ACC112 (cell line): ENCODE measurements around the gene TMPRSS11A.

ENCODE experiments used
- H2AFZ ChIP-seq: fragments of 200-600 bp; sonication (generic); one replicate; pipeline ENCODE4 v1.6.0; 2017; ENCODE audit warnings: antibody characterized with exemption, low read length; ENCODE audit not compliant: unreplicated experiment
- H3K27ac ChIP-seq: fragments of 200-600 bp; sonication (generic); 2 replicates; pipeline ENCODE4 v1.5.1; 2014; ENCODE audit warnings: low read depth, mild to moderate bottlenecking, antibody characterized with exemption, low read length, moderate library complexity
- H3K27me3 ChIP-seq: fragments of 200-600 bp; sonication (generic); 2 replicates; pipeline ENCODE4 v1.6.1; 2014; ENCODE audit warnings: mild to moderate bottlenecking, antibody characterized with exemption, low read length, moderate library complexity, mixed read lengths; ENCODE audit not compliant: insufficient read depth
- H3K36me3 ChIP-seq: fragments of 200-600 bp; sonication (generic); 2 replicates; pipeline ENCODE4 v1.6.1; 2016; ENCODE audit warnings: mild to moderate bottlenecking, antibody characterized with exemption, low read length, moderate library complexity, mixed read lengths; ENCODE audit not compliant: insufficient read depth
- H3K4me1 ChIP-seq: fragments of 200-600 bp; sonication (generic); one replicate; pipeline ENCODE4 v1.6.1; 2016; ENCODE audit warnings: low read length, mixed read lengths; ENCODE audit not compliant: insufficient read depth, unreplicated experiment, control insufficient read depth
- H3K4me3 ChIP-seq: fragments of 200-600 bp; sonication (generic); 2 replicates; pipeline ENCODE4 v1.5.1; 2014; ENCODE audit warnings: mild to moderate bottlenecking, low read depth, low read length
- H3K79me2 ChIP-seq: fragments of 200-600 bp; sonication (generic); one replicate; pipeline ENCODE4 v1.6.0; 2016; ENCODE audit warnings: low read length; ENCODE audit not compliant: control insufficient read depth, unreplicated experiment, insufficient read depth

The TMPRSS11A gene

GRCh38 chr4:67939195-67939594 lies 24.1 kb downstream of the TMPRSS11A start:
- Histone ChIP-seq H3K36me3 (no peaks in the 10 kb centered on the region), H3K27me3 (peaks cover 34% of the 10 kb centered on the region), H3K4me1 (no peaks in the 10 kb centered on the region), H3K27ac (no peak overlapping the region), H3K4me3 (no peak overlapping the region), H2AFZ (no peak overlapping the region), H3K79me2 (no peaks in the 10 kb centered on the region)

- no peaks in the 10 kb centered on the region for H3K79me2 ChIP-seq
- H3K36me3 ChIP-seq: no peaks in the 10 kb centered on the region
- no peaks in the 10 kb centered on the region for H3K4me1 ChIP-seq
- H3K4me3 ChIP-seq: no peak overlapping the region
- H3K27ac ChIP-seq: no peak overlapping the region
- no peak overlapping the region for H2AFZ ChIP-seq
- H3K27me3 ChIP-seq: peaks cover 47% of the 10 kb centered on the region
Observed at GRCh38 chr4:67935888-67936287, 27.4 kb downstream of the TMPRSS11A start.

- Histone ChIP-seq H3K79me2 (no peaks in the 10 kb centered on the region), H3K27me3 (peaks cover 49% of the 10 kb centered on the region), H3K4me1 (peaks cover 1% of the 10 kb centered on the region), H2AFZ (no peak overlapping the region), H3K27ac (no peak overlapping the region), H3K36me3 (no peaks in the 10 kb centered on the region), H3K4me3 (no peak overlapping the region)
Observed at GRCh38 chr4:67934628-67935027, 28.7 kb downstream of the TMPRSS11A start.

GRCh38 chr4:67933755-67934154 lies 29.5 kb downstream of the TMPRSS11A start:
- peaks cover 45% of the 10 kb centered on the region for H3K27me3 ChIP-seq
- no peak overlapping the region for H3K27ac ChIP-seq
- H3K4me1 ChIP-seq: peaks cover 8% of the 10 kb centered on the region
- H2AFZ ChIP-seq: no peak overlapping the region
- H3K36me3 ChIP-seq: no peaks in the 10 kb centered on the region
- H3K4me3 ChIP-seq: no peak overlapping the region
- no peaks in the 10 kb centered on the region for H3K79me2 ChIP-seq

- H3K4me1 ChIP-seq: peaks cover 8% of the 10 kb centered on the region
Observed at GRCh38 chr4:67933038-67933437, 30.3 kb downstream of the TMPRSS11A start.

GRCh38 chr4:67931256-67931655 lies 32.0 kb downstream of the TMPRSS11A start:
- peaks cover 46% of the 10 kb centered on the region for H3K27me3 ChIP-seq
- peaks cover 8% of the 10 kb centered on the region for H3K4me1 ChIP-seq
- H3K79me2 ChIP-seq: no peaks in the 10 kb centered on the region
- H2AFZ ChIP-seq: no peak overlapping the region
- no peak overlapping the region for H3K27ac ChIP-seq
- no peaks in the 10 kb centered on the region for H3K36me3 ChIP-seq
- no peak overlapping the region for H3K4me3 ChIP-seq

More at GRCh38 chr4:67933038-67933437, 30.3 kb downstream of the TMPRSS11A start:
- Histone ChIP-seq H3K79me2 (no peaks in the 10 kb centered on the region), H2AFZ (no peak overlapping the region), H3K27me3 (peaks cover 45% of the 10 kb centered on the region), H3K27ac (no peak overlapping the region), H3K36me3 (no peaks in the 10 kb centered on the region), H3K4me3 (no peak overlapping the region)

GRCh38 chr4:67929426-67929825 lies 33.9 kb downstream of the TMPRSS11A start:
- Histone ChIP-seq H3K4me1 (peaks cover 8% of the 10 kb centered on the region), H3K4me3 (no peak overlapping the region), H3K36me3 (no peaks in the 10 kb centered on the region), H2AFZ (no peak overlapping the region), H3K27me3 (peaks cover 43% of the 10 kb centered on the region), H3K79me2 (no peaks in the 10 kb centered on the region), H3K27ac (no peak overlapping the region)

- Histone ChIP-seq H3K4me1 (peaks cover 8% of the 10 kb centered on the region), H3K27me3 (peaks cover 34% of the 10 kb centered on the region), H3K36me3 (no peaks in the 10 kb centered on the region), H3K27ac (no peak overlapping the region), H3K79me2 (no peaks in the 10 kb centered on the region), H2AFZ (no peak overlapping the region), H3K4me3 (no peak overlapping the region)
Observed at GRCh38 chr4:67928546-67928945, 34.7 kb downstream of the TMPRSS11A start.

GRCh38 chr4:67927251-67927650 lies 36.0 kb downstream of the TMPRSS11A start:
- H3K4me3 ChIP-seq: no peak overlapping the region
- H3K27ac ChIP-seq: no peak overlapping the region
- H3K4me1 ChIP-seq: peaks cover 8% of the 10 kb centered on the region

GRCh38 chr4:67926485-67926884 lies 36.8 kb downstream of the TMPRSS11A start:
- H2AFZ ChIP-seq: no peak overlapping the region
- no peaks in the 10 kb centered on the region for H3K79me2 ChIP-seq
- no peak overlapping the region for H3K27ac ChIP-seq
- H3K4me1 ChIP-seq: peaks cover 8% of the 10 kb centered on the region
- H3K36me3 ChIP-seq: no peaks in the 10 kb centered on the region
- H3K27me3 ChIP-seq: peaks cover 19% of the 10 kb centered on the region; the same call in 1 of the 2 replicates
- no peak overlapping the region for H3K4me3 ChIP-seq

More at GRCh38 chr4:67927251-67927650, 36.0 kb downstream of the TMPRSS11A start:
- Histone ChIP-seq H3K27me3 (peaks cover 21% of the 10 kb centered on the region; the same call in 1 of the 2 replicates), H3K79me2 (no peaks in the 10 kb centered on the region), H3K36me3 (no peaks in the 10 kb centered on the region), H2AFZ (no peak overlapping the region)

- Histone ChIP-seq H3K79me2 (no peaks in the 10 kb centered on the region), H3K36me3 (no peaks in the 10 kb centered on the region), H3K4me1 (no peaks in the 10 kb centered on the region), H3K4me3 (no peak overlapping the region), H3K27ac (no peak overlapping the region), H3K27me3 (peaks cover 25% of the 10 kb centered on the region), H2AFZ (no peak overlapping the region)
Observed at GRCh38 chr4:67922697-67923096, 40.6 kb downstream of the TMPRSS11A start.
